HG02852 (cell line): Measurements from ENCODE around the gene TNNC2.
A peak's percentile ranks its signal among the peaks of the same experiment; 100 is the strongest.
"Not testable (repeated sequence)": the region's sequence is repeated elsewhere in the genome, so short reads cannot be mapped to it uniquely, and the experiment has no call there.

Experiments used
- ATAC-seq: cut with Tn5 transposase; IDR thresholded peaks from one replicate; pipeline ENCODE4 v1.9.1; 2021; ENCODE audit warnings: mild to moderate bottlenecking, moderate library complexity; ENCODE audit not compliant: unreplicated experiment

The TNNC2 gene

DNA sequence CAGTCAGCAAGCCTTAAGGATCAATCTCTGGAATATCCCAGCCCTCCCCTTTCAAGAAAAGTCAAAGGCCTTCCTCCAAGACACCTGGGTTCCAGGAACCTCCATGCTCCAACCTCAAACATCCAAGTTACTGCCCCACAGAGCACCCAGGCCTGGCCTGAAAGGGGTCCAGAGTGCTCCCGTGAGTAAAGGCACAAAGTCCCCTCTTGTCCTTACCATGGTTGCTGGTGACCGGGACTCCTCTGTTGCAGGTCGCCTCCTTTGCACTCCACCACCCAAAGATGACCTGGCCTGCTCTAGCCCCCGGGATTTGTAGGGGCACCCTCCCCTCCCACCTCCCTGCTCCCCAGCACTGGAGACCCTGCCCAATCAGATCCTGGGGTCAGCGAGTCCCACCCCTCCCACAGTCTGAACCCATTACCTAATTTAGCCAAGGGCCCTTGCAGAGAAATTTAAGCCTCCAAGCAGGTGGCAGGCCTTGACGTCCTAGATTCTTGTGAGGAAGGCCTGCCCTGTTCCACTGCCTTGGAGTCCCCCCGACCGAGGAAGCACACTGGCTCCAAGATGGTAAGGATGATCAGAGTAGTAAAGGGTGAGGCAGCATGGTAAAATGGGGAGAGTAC lies at the start of gene TNNC2:
Gene TNNC2 (minus strand): TSS at position 283 of the 623 bp plus-strand sequence. CDS start 64 bp downstream, at position 219.
- no peak for ATAC-seq

- no peak for ATAC-seq
Measured at GRCh38 chr20:45874576-45874975, 47.5 kb upstream of the TNNC2 start.

DNA sequence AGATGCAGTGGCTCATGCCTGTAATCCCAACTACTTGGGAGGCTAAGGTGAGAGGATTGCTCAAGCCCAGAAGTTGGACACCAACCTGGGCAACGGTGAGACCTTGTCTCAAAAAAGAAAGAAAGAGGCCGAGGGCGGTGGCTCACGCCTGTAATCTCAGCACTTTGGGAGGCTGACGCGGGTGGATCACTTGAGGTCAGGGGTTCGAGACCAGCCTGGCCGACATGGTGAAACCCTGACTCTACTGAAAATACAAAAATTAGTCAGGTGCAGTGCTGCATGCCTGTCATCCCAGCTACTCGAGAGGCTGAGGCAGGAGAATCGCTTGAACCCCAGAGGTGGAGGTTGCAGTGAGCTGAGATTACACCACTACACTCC lies 47.0 kb upstream of the TNNC2 start:
- not testable (repeated sequence) for ATAC-seq

DNA sequence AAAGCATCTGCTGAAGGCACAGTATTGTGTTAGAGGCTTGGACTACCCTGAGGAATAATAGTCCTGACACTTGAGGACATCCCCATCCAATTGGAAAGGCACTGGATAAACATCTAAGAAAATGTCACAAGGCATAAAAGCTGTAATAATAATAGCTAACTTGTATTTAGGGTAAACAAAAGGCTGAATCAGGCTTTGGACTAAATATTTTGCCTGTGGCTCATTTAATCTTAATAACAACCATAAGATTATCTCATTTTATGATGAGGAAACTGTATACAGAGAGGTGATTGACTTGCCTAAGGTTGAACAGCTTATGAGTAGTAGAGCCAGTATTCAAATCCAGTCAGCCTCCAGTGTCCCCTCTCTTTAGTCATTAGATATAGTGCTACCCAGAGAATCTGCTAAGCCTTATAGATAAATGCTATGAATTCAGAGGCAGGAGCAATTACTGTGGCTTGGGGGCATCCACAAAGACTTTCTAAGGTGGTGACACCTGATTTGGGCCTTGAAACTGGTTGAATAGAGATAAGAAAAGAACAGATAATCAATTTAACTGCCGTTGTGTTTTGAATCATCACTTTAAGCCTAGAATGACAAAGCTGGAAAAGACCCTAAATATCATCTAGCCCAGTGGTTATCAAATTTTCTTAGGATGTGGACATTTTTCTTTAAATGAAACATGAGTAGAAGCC lies 46.4 kb upstream of the TNNC2 start:
- no peak for ATAC-seq

- ATAC-seq: no peak
Measured at GRCh38 chr20:45872626-45873025, 45.5 kb upstream of the TNNC2 start.

DNA sequence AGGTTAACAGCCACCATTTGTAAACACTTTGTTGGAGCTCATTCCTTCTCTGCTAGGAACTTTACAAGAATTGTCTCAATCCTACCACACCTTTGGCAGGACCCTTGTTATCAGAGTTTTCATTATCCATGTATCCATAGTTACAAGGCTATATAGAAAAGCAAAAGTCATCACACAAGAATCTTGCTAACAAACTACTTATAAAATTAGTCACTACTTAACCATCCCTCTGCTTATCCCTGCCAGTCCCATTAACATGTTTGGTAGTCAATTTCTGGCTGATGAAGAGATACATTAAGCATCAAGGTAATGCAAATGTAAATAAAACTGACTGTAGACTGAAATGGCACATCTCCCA lies 40.7 kb upstream of the TNNC2 start:
- no peak for ATAC-seq

DNA sequence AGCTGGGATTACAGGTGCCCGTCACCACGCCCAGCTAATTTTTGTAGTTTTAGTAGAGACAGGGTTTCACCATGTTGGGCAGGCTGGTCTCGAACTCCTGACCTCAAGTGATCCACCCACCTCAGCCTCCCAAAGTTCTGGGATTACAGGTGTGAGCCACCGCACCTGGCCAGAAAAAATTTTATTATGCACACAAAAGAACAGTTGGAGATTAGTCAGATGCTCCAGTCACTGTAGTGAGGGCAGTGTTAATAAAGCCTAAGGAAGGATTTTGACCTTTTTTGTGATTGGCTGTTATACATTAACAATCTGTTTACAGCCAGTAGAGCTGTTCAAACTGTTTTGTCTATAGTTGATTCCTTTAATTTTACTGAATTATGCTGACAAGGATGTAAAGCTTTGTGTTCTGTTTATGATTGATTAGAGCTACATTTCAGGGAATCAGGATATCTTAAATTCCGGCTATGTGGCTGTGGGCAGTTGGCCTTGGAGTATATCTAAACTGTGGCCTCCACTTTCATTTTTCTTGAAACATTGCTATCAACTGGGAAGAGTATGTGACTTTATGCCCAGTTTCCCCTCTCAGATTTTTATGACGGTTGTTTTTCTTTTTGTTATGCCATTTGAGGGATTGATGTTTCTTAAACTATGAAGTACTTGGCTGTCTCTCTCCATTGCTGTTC lies 40.2 kb upstream of the TNNC2 start:
- no peak for ATAC-seq

DNA sequence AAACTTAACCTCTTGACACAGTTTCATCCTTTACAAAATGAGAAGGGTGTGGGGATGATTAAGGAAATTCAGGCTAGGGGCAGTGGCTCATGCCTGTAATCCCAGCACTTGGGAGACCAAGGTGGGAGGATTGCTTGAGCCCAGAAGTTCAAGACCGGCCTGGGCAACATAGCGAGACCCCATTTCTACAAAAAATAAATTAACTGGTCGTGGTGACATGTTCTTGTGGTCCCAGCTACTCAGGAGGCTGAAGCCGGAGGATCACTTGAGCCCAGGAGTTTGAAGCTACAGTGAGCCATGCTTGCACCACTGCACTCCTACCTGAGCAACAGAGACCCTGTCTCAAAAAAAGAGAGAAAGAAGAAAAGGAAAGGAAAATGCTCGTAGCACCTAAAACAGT lies 39.3 kb upstream of the TNNC2 start:
- no peak for ATAC-seq

GRCh38 chr20:45863543-45864470 lies 36.7 kb upstream of the TNNC2 start:
- no peak for ATAC-seq

- ATAC-seq: no peak
Measured at GRCh38 chr20:45861221-45862075, 34.3 kb upstream of the TNNC2 start.

- no peak for ATAC-seq
Measured at GRCh38 chr20:45860560-45861220, 33.6 kb upstream of the TNNC2 start.

DNA sequence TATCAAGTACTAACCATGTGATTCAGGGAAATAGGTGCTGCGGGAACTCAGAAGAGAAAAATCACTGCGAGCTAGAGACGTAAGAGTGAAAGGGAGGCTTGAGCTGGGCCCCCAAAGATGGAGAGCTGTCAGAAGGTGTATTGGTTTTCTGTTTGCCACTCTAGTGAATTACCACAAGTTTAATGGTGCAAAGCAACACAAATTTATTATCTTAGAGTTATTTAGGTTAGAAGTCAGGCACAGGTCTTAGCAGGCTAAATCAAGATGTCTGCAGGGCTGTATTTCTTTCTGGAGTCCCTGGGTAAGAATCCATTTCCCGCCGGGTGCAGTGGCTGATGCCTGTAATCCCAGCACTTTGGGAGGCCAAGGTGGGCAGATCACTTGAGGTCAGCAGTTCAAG lies 32.8 kb upstream of the TNNC2 start:
- no peak for ATAC-seq

GRCh38 chr20:45857882-45858216 lies 30.7 kb upstream of the TNNC2 start:
- ATAC-seq: peak; percentile 19

DNA sequence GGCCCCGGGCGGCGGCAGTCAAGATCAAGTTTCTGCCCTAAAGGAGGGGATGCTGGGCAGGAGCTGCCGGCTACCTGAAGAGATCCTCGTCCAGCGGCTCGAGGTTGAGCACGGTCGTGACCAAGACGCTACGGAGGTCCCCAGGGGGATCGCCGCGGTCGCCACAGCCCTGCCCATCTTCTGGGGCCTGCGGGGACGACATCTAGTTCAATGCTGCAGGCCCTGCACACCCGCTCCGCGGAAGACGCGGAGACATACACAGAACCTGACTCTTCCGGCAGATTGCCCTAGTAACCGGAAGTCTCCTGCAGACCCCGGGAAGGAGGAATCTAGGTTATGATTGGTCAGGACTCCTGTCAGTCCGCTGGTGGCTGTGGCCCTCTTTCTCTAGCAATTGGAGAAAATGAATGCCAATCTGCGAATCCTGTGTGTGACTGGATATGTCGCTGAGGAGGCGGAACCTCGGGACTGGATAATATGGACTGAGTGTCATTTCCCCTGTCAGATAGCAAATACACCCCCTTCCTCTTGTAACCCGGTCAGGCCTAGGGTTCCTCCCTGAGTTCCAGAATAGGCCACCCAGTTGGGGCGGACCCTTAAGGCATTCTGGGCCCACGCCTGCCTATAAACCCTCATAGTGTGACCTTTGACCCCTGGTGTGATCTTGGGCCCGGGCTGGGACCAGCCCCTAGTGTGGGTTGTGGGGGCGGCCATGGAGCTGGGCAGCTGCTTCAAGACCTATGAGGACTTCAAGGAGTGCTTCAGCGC lies 30.2 kb upstream of the TNNC2 start, which contains the start of the genes ACOT8 and ZSWIM3:
Gene ACOT8 (minus strand): TSS at position 279 of the 768 bp plus-strand sequence. CDS start 77 bp downstream, at position 202.
Gene ZSWIM3 (plus strand): TSS at position 501 of the 768 bp plus-strand sequence. CDS start 212 bp downstream, at position 713.
- ATAC-seq: peak; percentile 96

- ATAC-seq: no peak
Measured at GRCh38 chr20:45853484-45853883, 26.4 kb upstream of the TNNC2 start.

- no peak for ATAC-seq
Measured at GRCh38 chr20:45852326-45852725, 25.2 kb upstream of the TNNC2 start.

DNA sequence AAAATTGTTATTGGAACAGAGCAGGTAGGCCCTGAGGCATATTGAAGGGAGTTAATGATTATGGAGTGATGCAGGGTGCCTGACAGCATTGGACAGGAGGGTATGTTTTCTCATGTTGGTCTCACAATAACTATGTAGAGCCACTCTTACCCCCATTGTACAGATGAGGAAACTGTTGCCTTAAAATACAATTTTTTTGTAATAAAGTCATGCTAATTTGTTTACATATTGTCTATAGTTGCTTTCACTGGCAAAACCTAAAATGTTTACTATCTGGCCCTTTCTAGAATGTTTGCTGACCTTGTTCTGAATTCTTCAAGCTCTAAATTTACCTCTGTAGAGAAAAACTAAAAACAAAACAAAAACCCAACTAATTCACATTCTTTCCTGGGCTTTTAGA lies 24.4 kb upstream of the TNNC2 start:
- ATAC-seq: no peak

DNA sequence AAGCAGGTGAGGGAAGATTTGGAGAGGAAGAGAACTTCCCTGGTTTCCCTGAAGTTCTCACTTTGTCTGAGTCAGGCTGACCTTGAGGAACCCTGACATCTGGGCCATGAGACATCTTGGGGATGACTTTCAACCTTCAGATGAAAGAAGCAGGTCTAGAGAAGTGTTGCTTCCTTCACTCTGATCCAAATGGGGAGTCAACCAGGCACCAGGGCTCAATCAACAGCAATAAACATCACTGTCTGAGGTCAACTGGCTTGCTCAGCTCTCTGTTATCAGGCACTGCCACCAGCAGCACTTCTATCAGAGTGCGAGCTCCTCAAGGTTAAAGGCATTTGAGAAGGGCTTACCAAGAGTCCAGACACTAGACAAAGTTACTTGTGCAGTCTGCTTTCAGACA lies 23.8 kb upstream of the TNNC2 start:
- no peak for ATAC-seq

DNA sequence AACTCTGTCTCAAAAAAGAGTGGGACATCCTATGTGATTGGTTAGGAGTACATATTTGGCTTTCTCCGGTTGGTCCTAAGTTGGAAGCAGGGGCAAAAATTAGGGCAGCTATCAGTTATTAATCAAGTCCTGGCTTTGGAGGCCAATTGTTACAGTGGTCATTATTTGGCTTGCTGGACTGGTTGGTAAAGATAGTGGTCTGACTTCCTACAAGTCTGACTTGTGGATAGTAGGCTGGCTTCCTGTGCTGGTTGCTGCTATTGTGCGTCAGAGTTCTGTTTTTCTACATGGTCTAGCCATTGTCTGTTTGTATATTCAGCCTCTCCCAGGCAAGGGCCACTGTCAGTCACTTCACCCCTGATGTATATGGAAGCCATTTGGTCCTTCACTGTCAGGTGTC lies 23.1 kb upstream of the TNNC2 start:
- no peak for ATAC-seq
